H1 (cell line): ENCODE measurements around the gene NXT1.

Experiments used
- CEBPB ChIP-seq: IDR thresholded peaks from 2 replicates; pipeline ENCODE4 v1.6.1; 2012; ENCODE audit warnings: low read depth, low read length
- CTCF ChIP-seq, 3 experiments: IDR thresholded peaks; 1 replicate in 2 of 3; 2 replicates in 1 of 3; pipeline versions ENCODE4 v1.5.1 to v1.6.1; 2011; ENCODE audit warnings: low read length in 3 of 3, mild to moderate bottlenecking in 3 of 3, inconsistent platforms in 2 of 3, low read depth in 1 of 3, moderate library complexity in 1 of 3; ENCODE audit not compliant: insufficient read depth in 1 of 3; ENCODE audit errors: control extremely low read depth in 1 of 3
- EP300 ChIP-seq, 2 experiments: IDR thresholded peaks; 1 replicate in 1 of 2; 2 replicates in 1 of 2; pipeline ENCODE4 v1.6.1; 2011 to 2012; ENCODE audit warnings: low read depth in 2 of 2, low read length in 2 of 2, mild to moderate bottlenecking in 2 of 2, borderline replicate concordance in 1 of 2, inconsistent platforms in 1 of 2, moderate library complexity in 1 of 2
- SP2 ChIP-seq: IDR thresholded peaks from 2 replicates; pipeline ENCODE4 v1.6.1; 2012; ENCODE audit warnings: mild to moderate bottlenecking, low read length, inconsistent platforms

- TF ChIP-seq CEBPB = no peak
- TF ChIP-seq CTCF (IDR thresholded peaks at IDR 0.05; ENCODE audit: control extremely low read depth in 1 of 3, insufficient read depth in 1 of 3, low read depth in 1 of 3, low read length in 3 of 3) = no peak
- TF ChIP-seq EP300 (IDR thresholded peaks at IDR 0.05; ENCODE audit: borderline replicate concordance in 1 of 2, low read depth in 2 of 2, low read length in 2 of 2) = no peak
- TF ChIP-seq SP2 = no peak
Observed at GRCh38 chr20:23358923-23359593, 8.5 kb downstream of the NXT1 start.
